NCI-H82 (cell line): ENCODE measurements around the gene NEDD4L.

Experiments used
- DNase-seq: peaks from one replicate; lab custom pipeline; 2025; lab: John Stamatoyannopoulos, UW

The NEDD4L gene

GRCh38 chr18:58181988-58182387 is 138.0 kb downstream of the NEDD4L start:
- no peak for DNase-seq

GRCh38 chr18:58183226-58183625 is 139.2 kb downstream of the NEDD4L start:
- no peak for DNase-seq

- DNase-seq = no peak
Observed at GRCh38 chr18:58186258-58186948, 142.4 kb downstream of the NEDD4L start.

- no peak for DNase-seq
Observed at GRCh38 chr18:58187674-58188073, 143.6 kb downstream of the NEDD4L start.

DNA sequence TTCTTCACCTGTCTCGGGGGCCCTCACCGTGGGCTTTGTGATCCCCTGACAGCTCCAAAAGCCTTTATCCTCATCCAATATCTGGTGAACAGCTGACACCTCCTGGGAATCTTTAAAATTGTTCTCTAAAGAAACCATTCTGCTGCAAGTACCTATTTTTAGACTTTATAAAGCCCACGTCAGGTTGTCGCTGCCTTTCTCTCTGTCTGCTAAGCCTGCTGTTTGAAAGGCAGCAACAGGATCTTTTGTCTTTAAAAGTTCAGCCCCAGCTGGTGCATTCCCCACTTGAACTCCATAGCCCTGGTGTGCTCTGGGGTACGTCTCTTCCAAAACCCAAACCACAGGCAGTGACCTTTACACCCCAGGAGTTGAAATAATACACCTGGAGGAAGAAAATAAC is 145.0 kb downstream of the NEDD4L start:
- DNase-seq = no peak

GRCh38 chr18:58190842-58191530 is 147.0 kb downstream of the NEDD4L start:
- peak; percentile 85 for DNase-seq

DNA sequence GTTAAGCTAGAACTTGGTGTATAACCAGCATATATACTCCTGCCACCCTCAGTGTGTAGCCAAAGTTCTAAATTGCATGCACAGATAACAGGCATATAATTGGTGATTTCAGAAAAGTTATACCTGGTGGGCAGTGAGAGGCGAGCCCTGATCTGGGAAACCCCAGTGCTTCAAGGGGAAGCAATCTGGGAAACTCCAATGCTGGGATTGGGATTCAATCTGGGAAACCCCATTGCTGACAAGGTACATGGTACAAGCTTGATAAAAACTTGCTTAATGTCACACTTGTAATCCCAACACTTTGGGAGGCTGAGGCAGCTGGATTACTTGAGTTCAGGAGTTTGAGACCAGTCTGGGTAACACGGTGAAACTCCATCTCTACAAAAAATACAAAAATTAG is 147.6 kb downstream of the NEDD4L start:
- DNase-seq = no peak

GRCh38 chr18:58192519-58192918 is 148.5 kb downstream of the NEDD4L start:
- DNase-seq = no peak

DNA sequence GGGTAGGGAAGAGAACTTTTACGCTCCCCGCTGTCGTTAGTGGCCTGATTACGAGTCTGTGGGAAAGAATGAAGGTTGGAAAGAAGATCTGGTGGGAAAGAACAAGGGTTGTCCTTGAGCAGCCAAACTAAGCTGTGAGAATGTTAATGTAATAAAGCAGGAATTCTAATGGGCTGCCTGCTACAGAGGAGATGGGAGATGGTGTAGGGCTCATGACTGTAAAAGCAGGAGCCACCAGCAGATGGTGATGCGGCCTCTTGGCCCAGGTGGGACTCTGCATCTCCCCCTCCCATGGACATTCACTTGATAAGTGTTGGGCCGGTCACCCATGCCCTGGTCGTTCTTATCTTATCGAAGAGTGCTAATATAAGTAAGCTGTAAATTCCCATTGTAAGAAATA is 150.0 kb downstream of the NEDD4L start:
- peak; percentile 29 for DNase-seq

- DNase-seq = no peak
Observed at GRCh38 chr18:58195278-58195765, 151.3 kb downstream of the NEDD4L start.

DNA sequence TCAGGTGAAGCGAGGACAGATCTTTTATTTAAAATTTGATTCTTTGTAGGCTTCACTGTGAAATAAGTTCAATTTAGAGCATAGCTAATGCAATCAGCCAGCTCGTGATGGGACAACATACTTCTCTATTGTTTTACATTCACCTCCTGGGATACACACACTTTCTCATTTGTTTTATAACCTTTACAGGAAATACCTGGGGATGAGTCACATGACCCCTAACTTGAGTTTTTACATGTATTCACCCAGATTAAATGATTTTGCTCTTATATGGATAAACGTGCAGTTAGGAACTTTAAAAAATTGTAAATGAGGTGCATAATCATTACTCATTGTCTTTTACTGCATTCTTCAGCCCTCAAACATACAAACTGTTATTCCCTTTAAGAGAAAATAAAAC is 152.1 kb downstream of the NEDD4L start:
- no peak for DNase-seq

- no peak for DNase-seq
Observed at GRCh38 chr18:58196881-58197872, 153.2 kb downstream of the NEDD4L start.

- no peak for DNase-seq
Observed at GRCh38 chr18:58201268-58201667, 157.2 kb downstream of the NEDD4L start.

DNA sequence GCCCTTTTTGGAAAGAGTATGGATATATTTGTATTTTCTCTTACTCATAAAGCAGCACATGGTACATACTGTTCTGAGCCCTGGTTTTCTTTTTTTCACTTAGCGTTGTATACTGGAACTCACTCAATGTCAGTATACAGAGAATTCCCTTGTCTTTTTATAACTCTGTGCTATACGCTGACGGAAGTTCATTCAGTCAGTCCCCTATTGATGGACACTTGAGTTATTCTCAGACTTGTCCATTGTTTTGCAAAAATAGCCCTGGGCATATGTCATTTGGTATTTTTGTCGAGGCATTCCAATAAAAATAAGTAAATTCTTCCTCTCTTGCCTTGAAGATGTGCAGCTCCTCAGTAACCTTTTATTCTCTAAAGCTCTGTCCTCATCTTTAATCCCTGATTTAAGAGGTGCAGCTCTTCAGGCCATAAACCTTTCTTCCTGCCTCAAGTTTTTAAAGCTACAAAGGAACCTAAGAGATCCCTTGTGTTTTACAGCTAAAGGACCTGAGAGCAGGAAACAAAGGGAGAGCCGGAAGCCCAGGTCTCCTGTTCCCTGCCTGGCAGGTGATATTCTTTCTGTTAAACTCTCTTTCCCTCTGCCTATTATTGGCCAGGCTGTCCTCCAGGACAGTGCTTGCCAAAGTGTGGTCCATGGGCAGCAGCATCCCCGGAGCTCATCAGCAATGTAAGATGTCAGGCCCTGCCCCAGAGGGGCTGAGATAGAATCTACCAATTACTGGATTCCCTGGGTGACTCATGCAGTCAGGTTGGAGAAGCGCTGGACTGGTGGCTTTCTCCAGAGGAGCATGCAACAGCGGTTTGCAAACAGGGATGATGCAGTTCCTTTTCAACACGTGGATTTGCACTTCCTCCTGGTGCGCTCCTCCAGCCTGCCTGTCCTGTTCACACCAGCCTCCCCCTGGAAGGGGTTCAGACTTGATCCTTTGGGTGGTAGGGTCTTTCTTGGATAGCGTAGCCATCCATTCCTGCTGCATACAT is 158.0 kb downstream of the NEDD4L start:
- DNase-seq = no peak

- DNase-seq = no peak
Observed at GRCh38 chr18:58204776-58205442, 160.9 kb downstream of the NEDD4L start.

DNA sequence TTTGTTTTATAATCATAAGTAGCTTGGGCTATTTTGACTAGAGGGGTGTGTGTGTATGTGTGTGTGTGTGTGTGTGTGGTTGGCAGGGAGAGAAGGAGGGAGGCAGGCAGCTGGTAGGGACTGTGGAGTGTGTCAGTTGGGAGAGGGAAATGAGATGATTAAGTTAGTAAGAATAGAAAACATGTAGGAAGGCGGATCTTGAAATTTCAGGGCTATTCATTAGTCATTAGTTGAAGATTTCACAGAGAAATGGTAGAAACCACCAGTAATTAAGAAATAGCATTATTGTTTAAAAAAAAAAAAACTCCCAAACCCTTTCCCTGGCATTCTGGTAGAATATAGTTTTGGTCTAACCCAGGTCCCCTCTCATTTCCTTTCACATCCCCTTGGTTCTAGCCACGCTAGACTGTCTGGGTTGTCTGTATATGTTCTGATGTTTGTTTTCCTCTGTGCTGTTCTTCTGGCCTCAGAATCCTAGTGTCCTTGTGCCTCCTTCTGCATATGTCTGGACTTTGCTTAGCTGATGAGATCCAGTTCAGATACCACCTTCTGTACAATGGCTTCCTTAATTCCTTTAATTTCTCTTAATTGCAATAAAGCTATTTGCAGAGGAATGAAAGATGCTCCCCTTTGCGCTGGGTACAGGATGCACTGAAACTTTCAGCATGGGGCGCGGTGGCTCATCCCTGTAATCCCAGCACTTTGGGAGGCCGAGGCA is 161.6 kb downstream of the NEDD4L start:
- DNase-seq = no peak

GRCh38 chr18:58207520-58208152 is 163.6 kb downstream of the NEDD4L start:
- no peak for DNase-seq

DNA sequence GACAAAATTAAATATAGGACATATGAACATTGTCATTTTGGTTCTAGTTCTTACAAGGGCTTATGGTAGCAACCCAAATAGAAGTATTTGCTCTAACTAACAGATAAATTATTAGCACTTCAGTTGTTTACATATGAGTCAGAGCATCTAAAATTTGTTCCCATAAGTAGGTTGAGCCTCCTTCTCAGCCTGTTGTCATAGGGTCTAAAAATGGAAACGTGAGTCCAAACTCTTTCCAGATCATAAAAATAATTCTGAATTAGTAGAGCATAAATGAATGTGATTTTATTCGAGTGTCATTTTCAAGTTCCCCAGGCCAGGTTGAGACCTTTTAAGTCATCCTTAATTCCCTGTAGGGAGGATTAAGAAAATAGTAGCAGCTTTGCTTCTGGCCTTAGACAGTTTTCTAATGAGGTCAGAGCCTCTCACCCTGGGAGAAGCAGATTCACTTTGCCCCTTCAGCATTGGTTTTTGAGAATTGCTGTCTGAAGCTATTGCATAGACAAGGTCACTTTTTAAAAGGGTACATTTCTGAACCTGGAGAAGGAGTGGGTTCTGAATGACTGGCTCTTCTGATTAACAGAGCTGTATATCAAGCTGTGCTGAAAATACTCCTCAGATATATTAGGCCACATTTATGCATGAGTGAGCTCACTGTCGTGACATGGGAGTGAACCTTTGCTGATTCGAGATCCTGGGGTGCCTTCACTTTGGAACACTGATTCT is 164.3 kb downstream of the NEDD4L start:
- peak; percentile 41 for DNase-seq

- no peak for DNase-seq
Observed at GRCh38 chr18:58209326-58209725, 165.3 kb downstream of the NEDD4L start.
